Measurements from ENCODE around the gene CPHXL.

CPHXL gene

DNA sequence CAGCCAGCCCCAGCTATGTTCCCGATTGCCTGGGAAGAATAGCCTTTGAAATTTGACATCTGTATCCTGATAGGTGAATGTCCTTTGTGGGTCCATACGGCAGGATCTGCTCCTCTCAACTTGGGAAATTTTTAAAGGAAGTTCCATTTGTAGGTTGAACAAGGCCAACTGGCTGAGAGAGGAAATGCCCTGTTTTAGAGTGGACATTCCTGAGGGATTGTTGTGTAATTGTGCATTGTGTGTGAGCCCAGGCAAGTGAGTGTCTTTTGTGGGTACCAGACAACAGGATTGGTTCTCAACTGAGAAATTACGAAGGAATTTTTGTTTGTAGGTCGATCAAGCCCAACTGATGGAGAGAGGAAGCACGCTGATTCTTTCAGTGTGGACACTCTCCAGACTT lies 46.9 kb downstream of the CPHXL start:
- no peak overlapping the region for H3K4me3 Mint-ChIP-seq
- no peaks in the 10 kb centered on the region for H3K4me1 Mint-ChIP-seq (ENCODE audit: low read depth)
- no peaks in the 10 kb centered on the region for H3K36me3 Mint-ChIP-seq (ENCODE audit: low read depth)
- DNase-seq (ENCODE audit: low spot score): no peak
- H3K9me3 Mint-ChIP-seq: no peaks in the 10 kb centered on the region
- H3K27me3 Mint-ChIP-seq (ENCODE audit: low read depth): no peaks in the 10 kb centered on the region
- no peak overlapping the region for H3K27ac Mint-ChIP-seq

DNA sequence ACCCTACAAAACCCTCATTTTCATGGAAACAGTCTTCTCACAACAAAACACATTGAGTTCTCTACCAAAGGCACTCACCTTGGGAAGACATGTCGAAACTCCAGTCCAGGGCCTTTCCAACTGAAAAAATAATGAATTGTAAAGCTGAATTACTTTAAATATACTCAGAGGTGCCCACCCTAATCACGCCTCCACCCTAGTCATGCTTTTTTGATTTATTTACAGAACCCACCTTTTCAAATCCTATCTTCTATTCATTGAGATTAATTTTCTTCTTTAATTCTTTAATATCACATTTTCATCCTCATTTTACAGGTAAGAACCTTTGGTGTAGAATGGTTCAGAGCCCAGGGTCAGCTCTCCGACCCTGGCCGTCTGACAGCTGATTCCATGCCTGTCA lies 49.4 kb downstream of the CPHXL start, which contains the start of gene CPHXL2:
Gene CPHXL2, minus strand, starts transcription at position 101 of the 400 bp plus-strand sequence. Its CDS starts 10 bp downstream, at position 91.
- H3K36me3 Mint-ChIP-seq (ENCODE audit: low read depth): no peaks in the 10 kb centered on the region
- no peaks in the 10 kb centered on the region for H3K9me3 Mint-ChIP-seq
- H3K4me1 Mint-ChIP-seq (ENCODE audit: low read depth): no peaks in the 10 kb centered on the region
- no peak for DNase-seq (ENCODE audit: low spot score)
- H3K27ac Mint-ChIP-seq: no peak within 1 kb of the TSS
- no peaks in the 10 kb centered on the region for H3K27me3 Mint-ChIP-seq (ENCODE audit: low read depth)
- H3K4me3 Mint-ChIP-seq: no peak within 1 kb of the TSS

DNA sequence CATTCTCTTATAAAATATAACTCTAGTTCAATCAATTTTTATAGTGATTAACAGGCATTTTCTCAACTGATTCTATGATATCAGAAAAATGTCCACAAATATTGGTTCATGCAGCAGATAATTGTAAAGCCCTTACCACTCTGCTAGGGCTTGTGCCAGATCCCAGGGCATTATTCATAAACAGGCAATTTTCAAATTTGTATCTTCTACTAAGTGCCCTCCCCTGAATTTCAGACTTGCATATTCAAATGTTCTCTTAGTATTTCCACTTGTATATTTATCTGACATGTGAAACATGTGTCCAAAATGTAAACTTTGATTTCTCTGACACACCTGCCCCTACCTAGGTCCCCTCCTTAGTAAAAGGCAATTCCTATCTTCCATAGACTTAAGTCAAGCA lies 58.8 kb downstream of the CPHXL start:
- no peak for DNase-seq (ENCODE audit: low spot score)
- Mint-ChIP-seq H3K27ac (no peak overlapping the region), H3K27me3 (ENCODE audit: low read depth) (no peaks in the 10 kb centered on the region), H3K9me3 (no peaks in the 10 kb centered on the region), H3K4me1 (ENCODE audit: low read depth) (no peaks in the 10 kb centered on the region), H3K4me3 (no peak overlapping the region), H3K36me3 (ENCODE audit: low read depth) (no peaks in the 10 kb centered on the region)

All from T-helper 2 cell treated with Interferon-gamma antibody and Interleukin-4, amounts not matched to agents 5 μg/mL and 100 μg/mL, for 36 hours (primary cell).